ENCODE data around the gene BOLL. TPM values are rescaled to one million over a fixed set of nuclear protein-coding genes. Genes with fewer than 3 reads are reported as not detected.
"Not testable (repeated sequence)": the region's sequence is repeated elsewhere in the genome, so short reads cannot be mapped to it uniquely, and the experiment has no call there.

Gene BOLL
- total RNA-seq, 1 experiment from 2014 or later = not detected

DNA sequence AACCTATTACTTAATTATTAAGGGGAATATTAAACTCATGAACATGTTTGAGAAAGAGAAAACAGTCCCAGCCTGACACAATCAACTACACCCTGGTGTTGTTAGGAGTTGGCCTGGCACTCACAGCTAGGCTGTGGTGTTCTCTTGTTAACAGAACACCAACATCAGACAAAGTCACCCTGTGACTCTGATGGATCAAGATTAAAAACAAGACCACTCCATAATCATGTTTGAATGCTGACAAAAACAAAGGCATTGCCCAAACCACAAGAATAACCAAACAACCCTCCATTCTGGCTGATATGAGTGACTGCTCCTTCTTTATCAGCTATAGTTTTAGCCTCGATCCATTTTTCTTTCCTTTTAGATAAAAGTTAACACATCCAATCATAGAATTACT, 3.0 kb downstream of the BOLL start:
- DNase-seq = no peak
- Histone ChIP-seq H3K9me3 (ENCODE audit: low read length) (no peaks in the 10 kb centered on the region), H2AFZ (ENCODE audit: low read length) (no peak overlapping the region), H4K20me1 (ENCODE audit: insufficient read depth, low read depth, low read length) (no peaks in the 10 kb centered on the region), H3K36me3 (ENCODE audit: insufficient read depth, low read length) (no peaks in the 10 kb centered on the region), H3K4me3 (ENCODE audit: low read length) (no peak overlapping the region), H3K4me1 (ENCODE audit: low read length) (no peaks in the 10 kb centered on the region), H3K9me2 (replicated peaks; ENCODE audit: insufficient read depth, low read length) (no peaks in the 10 kb centered on the region), H3K79me2 (ENCODE audit: low read length) (no peaks in the 10 kb centered on the region), H3K27ac (ENCODE audit: low read length) (no peak overlapping the region), H3K4me2 (ENCODE audit: low read depth, low read length, poor library complexity, severe bottlenecking) (no peak overlapping the region), H3K27me3 (ENCODE audit: low read length) (no peaks in the 10 kb centered on the region), H3K9ac (ENCODE audit: low read length) (no peak overlapping the region)

DNA sequence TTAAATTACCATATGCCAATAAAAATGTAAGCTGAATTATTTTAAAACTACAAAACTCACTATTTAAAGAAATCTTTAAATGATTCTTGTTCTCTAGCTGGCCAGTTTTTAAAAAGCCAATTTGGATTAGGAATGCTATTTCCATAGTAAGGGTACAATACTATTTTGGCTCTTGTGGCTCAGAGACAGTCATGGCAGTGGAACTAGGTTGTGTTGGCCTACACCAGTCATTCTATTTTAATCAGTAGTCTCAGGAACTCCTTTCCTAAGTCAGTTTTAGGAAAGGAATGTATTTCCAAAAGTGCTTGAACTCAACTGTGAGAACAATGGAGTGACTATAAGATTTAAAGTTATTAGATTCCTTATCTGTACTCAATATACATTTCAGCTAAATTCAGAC, 5.9 kb downstream of the BOLL start:
- no peak overlapping the region for H2AFZ ChIP-seq (ENCODE audit: low read length)
- no peaks in the 10 kb centered on the region for H3K36me3 ChIP-seq (ENCODE audit: insufficient read depth, low read length)
- no peaks in the 10 kb centered on the region for H3K79me2 ChIP-seq (ENCODE audit: low read length)
- H3K27me3 ChIP-seq (ENCODE audit: low read length) = no peaks in the 10 kb centered on the region
- no peak overlapping the region for H3K4me2 ChIP-seq (ENCODE audit: low read depth, low read length, poor library complexity, severe bottlenecking)
- H3K9me2 ChIP-seq (replicated peaks; ENCODE audit: insufficient read depth, low read length) = no peaks in the 10 kb centered on the region
- no peak overlapping the region for H3K9ac ChIP-seq (ENCODE audit: low read length)
- no peak overlapping the region for H3K4me3 ChIP-seq (ENCODE audit: low read length)
- H3K27ac ChIP-seq (ENCODE audit: low read length) = no peak overlapping the region
- DNase-seq = no peak
- no peaks in the 10 kb centered on the region for H3K9me3 ChIP-seq (ENCODE audit: low read length)
- no peaks in the 10 kb centered on the region for H4K20me1 ChIP-seq (ENCODE audit: insufficient read depth, low read depth, low read length)
- H3K4me1 ChIP-seq (ENCODE audit: low read length) = no peaks in the 10 kb centered on the region

DNA sequence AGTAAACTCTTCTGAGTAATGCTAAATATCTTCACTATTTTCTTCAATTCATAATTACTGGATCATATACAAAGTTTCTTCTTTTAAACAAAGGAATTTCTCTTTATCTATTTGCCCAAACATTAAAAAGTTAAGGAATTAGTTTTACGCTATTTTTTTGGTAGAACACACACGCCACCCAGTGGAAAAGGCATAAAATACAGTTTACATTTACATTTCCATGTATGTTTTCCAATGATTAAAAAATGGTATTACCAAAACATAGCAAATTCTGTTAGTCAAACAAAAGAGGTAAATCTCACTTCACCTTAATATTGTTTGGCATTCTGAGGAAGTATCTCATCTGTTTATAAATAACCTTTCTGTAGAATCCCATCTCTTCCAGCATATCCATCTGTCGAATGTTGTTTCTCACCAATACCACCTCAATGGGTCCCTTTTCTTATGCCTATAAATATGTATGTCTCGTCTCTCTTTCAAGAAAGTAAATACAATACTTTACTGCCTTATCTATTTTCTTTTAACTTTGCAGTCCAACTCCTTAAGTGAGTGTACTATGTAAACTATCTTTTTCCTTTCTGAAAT, 7.2 kb downstream of the BOLL start:
- peak; percentile 72 for DNase-seq

DNA sequence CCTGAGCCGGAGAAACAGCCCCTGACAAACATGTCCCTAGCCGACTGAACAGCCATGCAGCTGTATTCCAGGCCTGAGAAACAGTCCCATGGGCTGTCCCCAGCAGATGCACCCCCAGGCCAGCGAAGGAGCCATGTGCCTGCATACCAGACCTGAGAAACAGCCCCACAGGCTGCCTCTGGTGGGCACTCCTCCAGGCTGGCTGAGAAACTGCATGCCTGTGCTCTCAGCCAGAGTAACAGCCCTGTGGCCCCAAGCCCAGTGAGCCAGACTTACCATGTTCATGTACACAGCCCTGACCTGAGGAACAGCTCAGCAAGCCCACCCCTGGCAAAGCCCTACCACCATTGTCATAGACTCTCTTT, 24.8 kb downstream of the BOLL start:
- H3K4me1 ChIP-seq (ENCODE audit: low read length) = no peaks in the 10 kb centered on the region
- H3K36me3 ChIP-seq (ENCODE audit: insufficient read depth, low read length) = no peaks in the 10 kb centered on the region
- no peak overlapping the region for H3K4me2 ChIP-seq (ENCODE audit: low read depth, low read length, poor library complexity, severe bottlenecking)
- DNase-seq = no peak
- no peak overlapping the region for H3K9ac ChIP-seq (ENCODE audit: low read length)
- no peak overlapping the region for H3K27ac ChIP-seq (ENCODE audit: low read length)
- no peak overlapping the region for H2AFZ ChIP-seq (ENCODE audit: low read length)
- no peaks in the 10 kb centered on the region for H3K79me2 ChIP-seq (ENCODE audit: low read length)
- H3K27me3 ChIP-seq (ENCODE audit: low read length) = no peaks in the 10 kb centered on the region
- no peaks in the 10 kb centered on the region for H4K20me1 ChIP-seq (ENCODE audit: insufficient read depth, low read depth, low read length)
- no peaks in the 10 kb centered on the region for H3K9me2 ChIP-seq (replicated peaks; ENCODE audit: insufficient read depth, low read length)
- H3K9me3 ChIP-seq (ENCODE audit: low read length) = no peaks in the 10 kb centered on the region
- H3K4me3 ChIP-seq (ENCODE audit: low read length) = no peak overlapping the region

More for the DNA sequence above, 7.2 kb downstream of the BOLL start:
- Histone ChIP-seq H3K9me3 (ENCODE audit: low read length) (no peaks in the 10 kb centered on the region), H3K79me2 (ENCODE audit: low read length) (no peaks in the 10 kb centered on the region), H3K9me2 (replicated peaks; ENCODE audit: insufficient read depth, low read length) (no peaks in the 10 kb centered on the region), H4K20me1 (ENCODE audit: insufficient read depth, low read depth, low read length) (no peaks in the 10 kb centered on the region), H2AFZ (ENCODE audit: low read length) (no peak overlapping the region), H3K36me3 (ENCODE audit: insufficient read depth, low read length) (no peaks in the 10 kb centered on the region), H3K4me2 (ENCODE audit: low read depth, low read length, poor library complexity, severe bottlenecking) (no peak overlapping the region), H3K9ac (ENCODE audit: low read length) (no peak overlapping the region), H3K27ac (ENCODE audit: low read length) (no peak overlapping the region), H3K4me3 (ENCODE audit: low read length) (no peak overlapping the region), H3K27me3 (ENCODE audit: low read length) (no peaks in the 10 kb centered on the region), H3K4me1 (ENCODE audit: low read length) (no peaks in the 10 kb centered on the region)

DNA sequence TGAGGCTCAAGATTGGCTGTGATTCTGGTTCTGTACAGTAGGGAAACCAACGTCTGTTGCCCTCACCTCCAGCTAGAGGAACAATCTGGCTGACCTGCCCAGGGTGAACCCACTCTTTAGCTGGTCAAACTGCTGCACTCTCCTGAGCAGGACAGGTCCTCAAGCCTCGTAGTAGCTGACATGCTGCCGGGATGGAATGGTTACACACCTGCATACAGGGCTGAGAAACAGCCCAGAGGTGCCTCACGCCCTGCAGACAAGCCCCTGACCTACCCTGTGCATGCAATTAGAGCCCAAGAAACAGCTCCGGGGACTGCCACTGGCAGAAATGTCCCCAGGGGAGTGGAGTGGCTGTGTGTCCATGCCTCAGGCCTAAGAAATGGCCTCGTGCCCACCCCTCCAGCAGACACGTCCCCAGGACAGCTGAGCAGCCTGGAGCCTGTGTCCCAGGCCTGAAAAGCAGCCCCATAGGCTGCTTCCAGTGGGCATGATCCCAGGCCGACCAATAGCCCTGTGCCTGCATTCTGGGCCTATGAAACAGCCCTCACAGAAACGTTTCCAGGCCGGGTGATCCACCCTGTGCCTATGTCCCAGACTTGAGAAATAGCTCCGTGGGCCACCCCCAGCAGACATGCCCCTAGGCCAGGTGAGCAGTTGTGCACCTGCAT, 25.4 kb downstream of the BOLL start:
- Histone ChIP-seq H3K9me3 (ENCODE audit: low read length) (no peaks in the 10 kb centered on the region), H4K20me1 (ENCODE audit: insufficient read depth, low read depth, low read length) (no peaks in the 10 kb centered on the region), H3K4me1 (ENCODE audit: low read length) (no peaks in the 10 kb centered on the region), H3K79me2 (ENCODE audit: low read length) (no peaks in the 10 kb centered on the region), H3K36me3 (ENCODE audit: insufficient read depth, low read length) (no peaks in the 10 kb centered on the region), H3K27me3 (ENCODE audit: low read length) (no peaks in the 10 kb centered on the region), H3K4me3 (ENCODE audit: low read length) (no peak overlapping the region), H3K9ac (ENCODE audit: low read length) (no peak overlapping the region), H3K9me2 (replicated peaks; ENCODE audit: insufficient read depth, low read length) (no peaks in the 10 kb centered on the region), H2AFZ (ENCODE audit: low read length) (no peak overlapping the region), H3K27ac (ENCODE audit: low read length) (no peak overlapping the region), H3K4me2 (ENCODE audit: low read depth, low read length, poor library complexity, severe bottlenecking) (no peak overlapping the region)
- DNase-seq = no peak

DNA sequence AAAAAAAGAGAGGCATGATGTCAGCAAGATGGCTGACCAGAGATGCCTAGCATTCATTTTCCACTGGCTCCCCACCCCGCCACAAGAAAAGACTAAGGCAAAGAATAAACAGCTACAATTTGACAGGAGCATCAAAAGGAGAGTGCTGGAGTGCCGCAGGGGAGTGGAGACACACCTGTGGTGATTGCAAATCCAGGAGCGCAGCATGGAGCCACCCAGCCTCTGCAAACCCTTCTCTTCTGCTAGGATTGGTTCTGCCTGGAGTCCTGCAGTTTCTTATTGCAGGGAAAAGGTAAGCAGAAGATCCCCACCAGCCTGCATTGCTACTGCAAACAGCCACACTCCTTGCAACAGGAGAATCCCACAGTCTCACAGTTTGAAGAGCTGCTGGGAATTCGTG, 26.1 kb downstream of the BOLL start:
- no peaks in the 10 kb centered on the region for H3K27me3 ChIP-seq (ENCODE audit: low read length)
- H3K4me3 ChIP-seq (ENCODE audit: low read length) = no peak overlapping the region
- H2AFZ ChIP-seq (ENCODE audit: low read length) = no peak overlapping the region
- no peaks in the 10 kb centered on the region for H4K20me1 ChIP-seq (ENCODE audit: insufficient read depth, low read depth, low read length)
- no peaks in the 10 kb centered on the region for H3K79me2 ChIP-seq (ENCODE audit: low read length)
- H3K9me2 ChIP-seq (replicated peaks; ENCODE audit: insufficient read depth, low read length) = no peaks in the 10 kb centered on the region
- no peak for DNase-seq
- H3K9me3 ChIP-seq (ENCODE audit: low read length) = no peaks in the 10 kb centered on the region
- H3K27ac ChIP-seq (ENCODE audit: low read length) = no peak overlapping the region
- no peak overlapping the region for H3K4me2 ChIP-seq (ENCODE audit: low read depth, low read length, poor library complexity, severe bottlenecking)
- no peaks in the 10 kb centered on the region for H3K4me1 ChIP-seq (ENCODE audit: low read length)
- H3K36me3 ChIP-seq (ENCODE audit: insufficient read depth, low read length) = no peaks in the 10 kb centered on the region
- no peak overlapping the region for H3K9ac ChIP-seq (ENCODE audit: low read length)

DNA sequence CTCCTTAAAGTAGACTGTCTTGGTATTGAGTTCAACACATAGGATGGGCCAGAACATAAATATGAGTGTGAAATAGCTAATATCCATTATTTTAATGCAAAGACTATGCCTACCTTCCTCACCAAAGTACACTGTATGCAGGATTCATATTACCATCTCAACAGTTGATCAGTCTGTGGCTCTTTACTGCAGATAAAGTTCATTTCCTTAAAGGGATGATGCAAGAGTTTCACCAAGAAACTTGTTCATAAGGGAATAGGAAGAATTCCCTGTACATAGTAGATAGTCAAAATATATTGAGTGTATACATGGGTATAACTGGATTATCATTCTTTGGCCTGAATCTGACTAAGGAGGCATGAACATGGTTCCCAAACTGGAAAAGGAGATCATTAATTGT, 44.9 kb downstream of the BOLL start:
- no peak overlapping the region for H3K27ac ChIP-seq (ENCODE audit: low read length)

DNA sequence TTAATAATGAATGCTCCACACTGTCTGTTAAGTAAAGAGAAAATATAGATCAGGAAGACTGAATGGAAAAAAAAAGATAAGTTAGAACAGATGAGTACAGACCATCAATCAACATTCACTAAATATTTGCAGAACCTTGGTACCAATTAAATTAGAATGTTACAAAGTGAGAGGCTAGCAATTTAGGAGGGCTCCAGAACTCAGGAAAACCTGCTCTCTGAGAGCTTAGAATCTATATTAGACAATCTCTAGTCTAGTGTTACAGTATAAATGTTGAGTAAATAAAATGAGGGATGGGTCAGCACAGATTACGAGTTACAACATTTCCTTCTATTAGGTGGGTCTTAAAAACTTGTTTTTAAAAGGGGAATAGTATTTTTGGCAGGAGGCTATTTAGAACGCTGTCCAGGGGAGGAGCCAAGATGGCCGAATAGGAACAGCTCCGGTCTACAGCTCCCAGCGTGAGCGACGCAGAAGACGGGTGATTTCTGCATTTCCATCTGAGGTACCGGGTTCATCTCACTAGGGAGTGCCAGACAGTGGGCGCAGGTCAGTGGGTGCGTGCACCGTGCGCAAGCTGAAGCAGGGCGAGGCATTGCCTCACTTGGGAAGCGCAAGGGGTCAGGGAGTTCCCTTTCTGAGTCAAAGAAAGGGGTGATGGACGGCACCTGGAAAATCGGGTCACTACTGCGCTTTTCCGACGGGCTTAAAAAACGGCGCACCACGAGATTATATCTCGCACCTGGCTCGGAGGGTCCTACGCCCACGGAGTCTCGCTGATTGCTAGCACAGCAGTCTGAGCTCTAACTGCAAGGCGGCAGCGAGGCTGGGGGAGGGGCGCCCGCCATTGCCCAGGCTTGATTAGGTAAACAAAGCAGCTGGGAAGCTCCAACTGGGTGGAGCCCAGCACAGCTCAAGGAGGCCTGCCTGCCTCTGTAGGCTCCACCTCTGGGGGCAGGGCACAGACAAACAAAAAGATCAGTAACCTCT, 56.3 kb downstream of the BOLL start:
- not testable (repeated sequence) for H3K36me3 ChIP-seq (ENCODE audit: insufficient read depth, low read length); DNase-seq; H3K9me3 ChIP-seq (ENCODE audit: low read length); H3K9me2 ChIP-seq (replicated peaks; ENCODE audit: insufficient read depth, low read length); H3K79me2 ChIP-seq (ENCODE audit: low read length); H3K27me3 ChIP-seq (ENCODE audit: low read length); H3K27ac ChIP-seq (ENCODE audit: low read length); H3K9ac ChIP-seq (ENCODE audit: low read length); H3K4me2 ChIP-seq (ENCODE audit: low read depth, low read length, poor library complexity, severe bottlenecking); H2AFZ ChIP-seq (ENCODE audit: low read length); H3K4me3 ChIP-seq (ENCODE audit: low read length); H3K4me1 ChIP-seq (ENCODE audit: low read length); H4K20me1 ChIP-seq (ENCODE audit: insufficient read depth, low read depth, low read length)

More for the DNA sequence above, 44.9 kb downstream of the BOLL start:
- no peaks in the 10 kb centered on the region for H3K79me2 ChIP-seq (ENCODE audit: low read length)
- no peaks in the 10 kb centered on the region for H4K20me1 ChIP-seq (ENCODE audit: insufficient read depth, low read depth, low read length)
- no peak overlapping the region for H3K4me2 ChIP-seq (ENCODE audit: low read depth, low read length, poor library complexity, severe bottlenecking)
- no peak for DNase-seq
- no peak overlapping the region for H3K4me3 ChIP-seq (ENCODE audit: low read length)
- H3K9ac ChIP-seq (ENCODE audit: low read length) = no peak overlapping the region
- H3K36me3 ChIP-seq (ENCODE audit: insufficient read depth, low read length) = no peaks in the 10 kb centered on the region
- H3K4me1 ChIP-seq (ENCODE audit: low read length) = no peaks in the 10 kb centered on the region
- no peak overlapping the region for H2AFZ ChIP-seq (ENCODE audit: low read length)
- H3K27me3 ChIP-seq (ENCODE audit: low read length) = no peaks in the 10 kb centered on the region
- no peaks in the 10 kb centered on the region for H3K9me2 ChIP-seq (replicated peaks; ENCODE audit: insufficient read depth, low read length)
- no peaks in the 10 kb centered on the region for H3K9me3 ChIP-seq (ENCODE audit: low read length)
